Middle frontal gyrus (tissue), 1 donor: ENCODE data around the gene DHDDS.
"Not testable (repeated sequence)": the region's sequence is repeated elsewhere in the genome, so short reads cannot be mapped to it uniquely, and the experiment has no call there.

Experiments
- DNase-seq: peaks from one replicate; pipeline ENCODE4 v3.0.0-alpha.2; 2015; ENCODE audit warnings: low spot score; ENCODE audit errors: extremely low spot score

Gene DHDDS

GRCh38 chr1:26475989-26476388 is 43.9 kb downstream of the DHDDS start:
- no peak for DNase-seq

DNA sequence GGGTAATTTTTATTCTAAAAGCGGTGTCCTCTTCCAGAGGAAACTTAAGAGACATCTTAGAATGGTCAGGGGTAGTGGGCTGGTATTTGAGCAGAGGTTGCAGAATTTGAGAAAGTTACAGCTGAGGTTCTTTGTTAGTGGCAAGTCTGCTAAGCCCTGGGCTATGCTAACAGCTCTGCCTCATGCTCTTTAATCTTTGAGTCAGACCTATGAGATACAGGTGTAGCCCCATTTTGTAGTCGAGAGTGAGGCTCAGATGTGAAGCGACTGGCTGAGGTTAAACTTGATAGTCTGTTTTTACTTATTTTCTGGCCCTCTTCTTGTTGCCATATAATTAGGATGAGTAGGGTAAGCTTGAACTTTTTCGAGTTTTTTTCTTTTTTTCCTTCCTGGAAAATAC is 44.8 kb downstream of the DHDDS start:
- DNase-seq = no peak

DNA sequence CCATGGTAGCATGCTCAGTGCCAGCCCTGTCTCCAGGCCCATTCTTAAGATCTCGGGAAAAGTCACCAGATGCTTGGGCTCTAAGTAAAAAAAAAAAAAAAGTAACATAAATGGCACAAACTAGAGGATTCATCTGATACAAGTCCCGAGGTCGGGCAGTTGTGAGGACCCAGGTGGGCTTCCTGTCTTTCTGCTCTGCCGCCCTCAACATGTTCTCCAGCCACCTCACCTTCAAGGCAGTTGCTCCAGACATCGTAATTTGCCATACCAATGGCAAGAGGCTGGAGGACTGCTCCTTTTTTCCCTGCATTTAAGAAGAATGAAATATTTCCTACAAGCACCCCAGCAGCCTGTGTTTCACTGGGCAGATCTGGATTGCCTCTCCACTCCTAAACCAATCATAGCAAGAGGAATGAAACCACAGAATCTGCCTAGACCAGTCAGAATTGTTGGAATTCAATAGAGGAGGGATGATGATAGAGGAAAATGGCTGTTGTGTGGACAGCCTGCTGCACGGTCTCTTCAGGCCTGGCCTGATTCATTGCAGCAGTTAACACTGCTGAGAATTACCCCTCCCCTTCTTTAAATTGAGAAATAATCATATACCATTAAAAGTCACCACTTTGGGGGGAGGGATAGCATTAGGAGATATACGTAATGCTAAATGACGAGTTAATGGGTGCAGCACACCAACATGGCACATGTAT is 45.5 kb downstream of the DHDDS start:
- no peak for DNase-seq

- DNase-seq = no peak
Measured at GRCh38 chr1:26478159-26478558, 46.0 kb downstream of the DHDDS start.

GRCh38 chr1:26478988-26479387 is 46.9 kb downstream of the DHDDS start:
- DNase-seq = no peak

- DNase-seq = no peak
Measured at GRCh38 chr1:26482921-26483320, 50.8 kb downstream of the DHDDS start.

- no peak for DNase-seq
Measured at GRCh38 chr1:26483980-26484379, 51.9 kb downstream of the DHDDS start.

DNA sequence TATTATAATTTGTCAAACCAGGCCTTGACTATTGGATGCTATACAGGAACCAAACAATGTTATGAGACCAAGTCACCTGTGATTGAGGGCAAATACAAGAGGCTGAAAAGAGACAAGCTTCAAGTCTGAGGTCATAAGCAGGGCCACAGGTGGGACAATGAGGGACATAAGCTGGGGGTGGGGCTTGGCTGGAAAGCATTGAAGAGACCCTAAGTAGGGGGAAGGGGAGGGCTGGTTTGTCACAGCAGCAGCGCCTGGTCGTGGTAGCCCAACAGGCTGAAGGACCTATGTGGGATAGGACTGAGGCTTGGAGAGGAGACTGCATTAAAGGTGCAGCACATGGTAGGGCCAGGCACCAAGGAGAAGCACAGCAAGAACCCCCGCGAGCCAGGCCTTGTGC is 58.0 kb downstream of the DHDDS start:
- no peak for DNase-seq

- DNase-seq = no peak
Measured at GRCh38 chr1:26493267-26493666, 61.1 kb downstream of the DHDDS start.

DNA sequence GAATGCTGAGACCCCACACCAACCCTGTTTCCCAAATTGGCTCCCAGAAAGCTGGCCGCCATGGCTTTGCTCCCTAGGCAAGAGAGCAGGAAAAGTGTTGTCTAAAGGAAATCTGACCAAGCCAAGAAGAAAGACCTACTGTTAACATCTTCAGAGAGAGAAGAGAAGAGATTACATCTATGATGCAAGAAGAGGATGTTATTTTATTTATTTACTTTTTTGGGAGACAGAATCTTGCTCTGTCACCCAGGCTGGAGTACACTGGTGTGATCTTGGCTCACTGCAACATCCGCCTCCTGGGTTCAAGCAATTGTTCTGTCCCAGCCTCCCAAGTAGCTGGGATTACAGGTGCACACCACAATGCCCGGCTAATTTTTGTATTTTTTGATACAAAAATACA is 61.8 kb downstream of the DHDDS start:
- DNase-seq = no peak

- no peak for DNase-seq
Measured at GRCh38 chr1:26496861-26497260, 64.7 kb downstream of the DHDDS start.

GRCh38 chr1:26498894-26499293 is 66.8 kb downstream of the DHDDS start:
- DNase-seq = no peak

DNA sequence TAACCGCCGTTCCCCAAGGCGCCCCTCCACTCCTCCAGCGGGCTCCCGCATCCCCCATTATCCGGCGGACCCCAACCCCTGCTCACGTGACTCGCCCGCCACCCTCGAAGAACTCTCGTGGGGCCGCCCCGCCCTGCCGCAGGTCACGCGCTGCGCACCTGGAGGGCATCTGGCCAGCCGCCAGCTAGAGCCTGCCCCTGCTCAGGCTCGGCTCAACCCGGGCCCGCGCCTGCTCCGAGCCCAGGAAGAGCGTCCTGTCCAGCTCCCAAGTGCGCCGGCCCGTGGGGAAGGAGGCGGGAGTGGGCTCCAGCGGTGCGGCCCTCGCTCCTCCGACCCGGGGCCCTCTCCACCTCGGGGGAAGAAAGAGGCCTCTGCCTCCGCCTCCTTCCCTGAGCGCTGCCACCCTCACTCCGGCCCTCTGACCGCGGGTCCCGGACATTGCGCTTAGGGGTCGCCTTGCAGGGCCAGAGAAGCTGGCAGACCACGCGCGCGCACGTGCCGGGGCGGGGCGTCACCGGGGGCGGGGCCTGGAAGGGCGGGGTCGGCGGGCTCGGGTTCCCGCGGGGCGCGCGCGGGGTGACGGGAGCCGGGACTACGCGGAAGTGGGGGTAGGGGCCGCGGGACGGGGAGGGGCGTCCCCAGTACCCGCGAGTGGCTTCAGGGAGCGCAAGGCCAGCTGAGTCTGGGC is 68.5 kb downstream of the DHDDS start:
- DNase-seq = peak; percentile 34

DNA sequence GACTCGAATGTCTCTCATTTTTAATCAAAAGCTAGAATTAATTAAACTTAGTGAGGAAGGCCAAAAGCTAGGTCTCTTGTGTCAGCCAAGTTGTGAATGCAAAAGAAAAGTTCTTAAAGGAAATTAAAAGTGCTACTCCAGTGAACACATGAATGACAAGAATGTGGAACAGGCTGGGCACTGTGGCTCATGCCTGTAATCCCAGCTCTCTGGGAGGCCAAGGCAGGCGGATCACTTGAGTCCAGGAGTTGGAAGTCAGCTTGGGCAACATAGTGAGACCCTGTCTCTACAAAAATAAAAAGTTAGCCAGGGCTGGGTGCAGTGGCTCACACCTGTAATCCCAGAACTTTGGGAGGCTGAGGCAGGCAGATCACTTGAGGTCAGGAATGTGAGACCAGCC is 78.6 kb downstream of the DHDDS start:
- not testable (repeated sequence) for DNase-seq

DNA sequence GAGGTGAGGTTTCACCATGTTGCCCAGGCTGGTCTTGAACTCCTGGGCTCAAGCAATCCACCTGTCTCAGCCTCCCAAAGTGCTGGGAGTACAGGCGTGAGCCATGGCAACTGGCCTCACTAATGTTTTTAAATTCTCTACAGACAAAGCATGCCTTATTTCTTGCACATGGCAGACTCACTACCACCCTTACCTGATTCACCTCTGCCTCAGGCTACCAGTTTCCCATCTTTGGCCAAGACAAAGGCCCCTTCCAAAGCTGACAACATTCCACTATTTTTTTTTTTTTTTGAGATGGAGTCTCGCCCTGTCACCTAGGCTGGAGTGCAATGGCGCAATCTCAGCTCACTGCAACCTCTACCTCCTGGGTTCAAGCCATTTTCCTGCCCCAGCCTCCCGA is 83.7 kb downstream of the DHDDS start:
- not testable (repeated sequence) for DNase-seq

DNA sequence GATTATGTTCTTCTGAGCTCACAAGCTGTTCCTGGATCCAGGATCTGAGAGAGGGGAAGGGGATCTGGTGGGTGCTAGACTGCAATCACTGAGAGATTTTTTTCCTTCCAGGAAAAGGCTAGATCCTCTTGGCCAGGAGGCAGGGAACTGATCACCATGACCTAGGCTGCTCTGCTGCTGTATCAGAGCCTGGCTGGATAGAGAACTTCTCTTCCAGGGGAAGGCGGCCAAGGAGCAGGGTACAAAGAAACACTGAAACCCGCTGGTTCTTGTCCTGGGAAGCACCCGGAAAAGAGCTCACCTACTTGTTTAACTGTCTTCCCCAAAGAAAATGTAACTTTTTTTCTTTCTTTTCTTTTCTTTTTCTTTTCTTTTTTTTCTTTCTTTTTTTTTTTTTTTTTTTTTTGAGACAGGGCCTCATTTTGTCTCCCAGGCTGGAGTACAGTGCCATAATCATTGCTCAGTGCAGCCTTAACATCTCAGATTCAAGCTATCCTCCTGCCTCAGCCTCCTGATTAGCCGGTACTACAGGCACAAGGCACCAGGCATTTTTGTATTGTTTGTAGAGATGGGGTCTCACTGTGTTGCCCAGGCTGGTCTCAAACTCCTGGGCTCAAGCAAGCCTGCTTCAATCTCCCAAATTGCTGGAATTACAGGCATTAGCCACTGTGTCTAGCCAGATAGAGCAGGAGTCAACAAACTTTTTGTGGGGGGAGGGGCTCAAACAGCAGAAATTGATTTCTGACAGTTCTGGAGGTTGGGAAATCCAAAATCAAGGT is 85.1 kb downstream of the DHDDS start:
- DNase-seq = no peak

- no peak for DNase-seq
Measured at GRCh38 chr1:26517766-26518049, 85.6 kb downstream of the DHDDS start.

GRCh38 chr1:26518355-26518754 is 86.2 kb downstream of the DHDDS start:
- DNase-seq = no peak

- DNase-seq = no peak
Measured at GRCh38 chr1:26520339-26520738, 88.2 kb downstream of the DHDDS start.
